ENCODE results near the gene ZSCAN9. TPM values are rescaled to one million over a fixed set of nuclear protein-coding genes. Genes with fewer than 3 reads are reported as not detected.

The ZSCAN9 gene
- total and polyA plus RNA-seq, 9 of the 15 experiments (the other 6 are each of a cell fraction or from before 2014, with no cell fraction given), result 18.8 to 48.9 (median 28.7) TPM

- peak; percentile 36; the same call in 1 of the 2 replicates for TF ChIP-seq JUN (IDR thresholded peaks at IDR 0.05; ENCODE audit: borderline replicate concordance, low read depth, low read length)
- TF ChIP-seq JUN (CRISPR knock-in tag; IDR thresholded peaks at IDR 0.05; ENCODE audit: borderline replicate concordance), result no peak
- 0 out of 2 replicates have a peak, but pooled peaks have one; percentile 57 for TF ChIP-seq KAT7 (CRISPR knock-in tag; IDR thresholded peaks at IDR 0.05; ENCODE audit: borderline replicate concordance)
- TF ChIP-seq ZNF239 (CRISPR knock-in tag; IDR thresholded peaks at IDR 0.05), result no peak
- TF ChIP-seq FOXM1 (IDR thresholded peaks at IDR 0.05; ENCODE audit: low read depth), result no peak
- peak; percentile 79 for TF ChIP-seq FOXM1 (CRISPR knock-in tag; IDR thresholded peaks at IDR 0.05; ENCODE audit: low read depth)
- TF ChIP-seq SMAD4 (CRISPR knock-in tag; conservative IDR thresholded peaks at IDR 0.05), result peak; percentile 55; the same call in 1 of the 2 replicates
- no peak for TF ChIP-seq MIER1 (IDR thresholded peaks at IDR 0.05; ENCODE audit: low read depth)
- no peak for TF ChIP-seq SREBF1 (IDR thresholded peaks at IDR 0.05; ENCODE audit: borderline replicate concordance, low read depth, low read length)
- peak; percentile 71; the same call in 1 of the 2 replicates for TF ChIP-seq ZNF175 (CRISPR knock-in tag; IDR thresholded peaks at IDR 0.05; ENCODE audit: low read depth)
- TF ChIP-seq NCOR1 (IDR thresholded peaks at IDR 0.05), result peak; percentile 8; the same call in 1 of the 2 replicates
- no peak for TF ChIP-seq ZNF77 (CRISPR knock-in tag; IDR thresholded peaks at IDR 0.05)
- TF ChIP-seq FOXK1 (CRISPR knock-in tag; IDR thresholded peaks at IDR 0.05; ENCODE audit: borderline replicate concordance), result no peak
- TF ChIP-seq HIVEP1 (CRISPR knock-in tag; IDR thresholded peaks at IDR 0.05), result no peak
- peak; percentile 61 for TF ChIP-seq RBBP5 (IDR thresholded peaks at IDR 0.05; ENCODE audit: borderline replicate concordance, insufficient read depth, low read length, poor library complexity, severe bottlenecking)
- TF ChIP-seq ZNF766 (CRISPR knock-in tag; conservative IDR thresholded peaks at IDR 0.05), result 0 out of 2 replicates have a peak, but pooled peaks have one; percentile 6
- no peak for TF ChIP-seq ZNF699 (CRISPR knock-in tag; IDR thresholded peaks at IDR 0.05; ENCODE audit: insufficient replicate concordance)
- TF ChIP-seq ZNF518B (CRISPR knock-in tag; IDR thresholded peaks at IDR 0.05), result no peak
- 0 out of 4 replicates have a peak, but pooled peaks of 1 of the 2 experiments have one; percentile 40 for TF ChIP-seq CSDE1 (IDR thresholded peaks at IDR 0.05)
- no peak for TF ChIP-seq MED1 (CRISPR knock-in tag; IDR thresholded peaks at IDR 0.05; ENCODE audit: borderline replicate concordance)
- no peak for TF ChIP-seq SNRNP70 (optimal IDR thresholded peaks at IDR 0.05; ENCODE audit: low read depth, low read length)
- peak; percentile 72; the same call in 1 of the 2 replicates for TF ChIP-seq POLR2AphosphoS5 (IDR thresholded peaks at IDR 0.05; ENCODE audit: control insufficient read depth, insufficient read depth, low read depth, low read length)
- 0 out of 2 replicates have a peak, but pooled peaks have one; percentile 11 for TF ChIP-seq ZEB2 (IDR thresholded peaks at IDR 0.05)
- peak; percentile 81 for TF ChIP-seq GABPB1 (CRISPR knock-in tag; IDR thresholded peaks at IDR 0.05)
- 0 out of 2 replicates have a peak, but pooled peaks have one; percentile 42 for TF ChIP-seq CTBP1 (IDR thresholded peaks at IDR 0.05; ENCODE audit: borderline replicate concordance)
- TF ChIP-seq PHF20 (IDR thresholded peaks at IDR 0.05; ENCODE audit: partially characterized antibody), result peak; percentile 56
These were observed 6.5 kb upstream of the ZSCAN9 start (continued) for GRCh38 chr6:28218312-28219248.

Measured in K562 (cell line).